K562 (cell line): ENCODE measurements around the gene TBC1D17. TPM values are rescaled to one million over a fixed set of nuclear protein-coding genes. Genes with fewer than 3 reads are reported as not detected.

Source experiments
- ATAC-seq: fragments of 200-7000 bp; cut with Tn5 transposase; 3 replicates; pipeline ENCODE4 v1.9.1; 2020; ENCODE audit warnings: moderate library complexity
- BruUV-seq: library from RNA; stranded (reverse); fragments of 400-500 nt; replicated peaks from 2 replicates; lab custom pipeline; 2021; lab: Mats Ljungman, UMichigan
- CTCF ChIA-PET: fragments of 300-600 bp; formaldehyde crosslinking; extraction: SDS; loops from one replicate; lab custom pipeline; 2021; ENCODE audit warnings: low intra/inter-chr PET ratio; lab: Yijun Ruan, JAX
- POLR2A ChIA-PET: fragments of 300-600, 350-650 bp; sonication (Branson Sonifier 250); formaldehyde crosslinking; extraction: SDS; loops from one replicate; lab custom pipeline; 2021; ENCODE audit warnings: antibody characterized with exemption, inconsistent platforms; lab: Yijun Ruan, JAX
- DNase-seq, 4 experiments: peaks; one replicate each; pipeline versions ENCODE4 v3.0.0 to v3.0.0-alpha.2; 2011 to 2018; ENCODE audit warnings: low spot score in 3 of 4, mixed read lengths in 3 of 4; ENCODE audit errors: extremely low read depth in 1 of 4
- FAIRE-seq: peaks from 2 replicates; lab custom pipeline; 2011; peaks lifted over from hg19 to GRCh38; lab: Jason Lieb, UNC
- H2AFZ ChIP-seq: 2 replicates; pipeline ENCODE4 v1.6.0; 2011; ENCODE audit warnings: low read depth, low read length, control low read depth, inconsistent platforms
- H3K27ac ChIP-seq: fragments of 200-600 bp; 3 replicates; pipeline ENCODE4 v1.8.0; 2011; ENCODE audit warnings: low read depth, mild to moderate bottlenecking, control low read depth, inconsistent platforms, low read length, moderate library complexity, mixed read lengths; ENCODE audit errors: extremely low read depth
- H3K27me3 ChIP-seq, 2 experiments: fragments of 300-600 bp in 1 of 2; 2 replicates in 1 of 2; 3 replicates in 1 of 2; pipeline versions ENCODE4 v1.6.0 to v1.8.0; 2011; ENCODE audit warnings: inconsistent platforms in 2 of 2, low read length in 2 of 2, mild to moderate bottlenecking in 1 of 2, mixed read lengths in 1 of 2, moderate library complexity in 1 of 2; ENCODE audit not compliant: control insufficient read depth in 2 of 2, insufficient read depth in 2 of 2
- H3K36me3 ChIP-seq: fragments of 300-600 bp; 3 replicates; pipeline ENCODE4 v1.8.0; 2011; ENCODE audit warnings: mild to moderate bottlenecking, low read length, inconsistent platforms; ENCODE audit not compliant: control insufficient read depth, insufficient read depth
- H3K4me1 ChIP-seq, 2 experiments: fragments of 200-600 bp in 1 of 2; replicated peaks in 1 of 2; 2 replicates in 1 of 2; 3 replicates in 1 of 2; pipeline versions ENCODE4 v1.5.1 to v1.8.0; 2011; ENCODE audit warnings: inconsistent platforms in 2 of 2, low read length in 2 of 2, mild to moderate bottlenecking in 1 of 2, mixed read lengths in 1 of 2, moderate library complexity in 1 of 2; ENCODE audit not compliant: control insufficient read depth in 2 of 2, insufficient read depth in 2 of 2
- H3K4me2 ChIP-seq: 2 replicates; pipeline ENCODE4 v1.6.1; 2011; ENCODE audit warnings: low read length, control low read depth, inconsistent platforms, mixed read lengths; ENCODE audit not compliant: insufficient read depth
- H3K4me3 ChIP-seq: fragments of 200-600 bp; sonication (generic), shearing (Covaris generic); 2 replicates; pipeline ENCODE4 v1.5.1; 2016; ENCODE audit warnings: control low read depth, inconsistent platforms
- H3K79me2 ChIP-seq: fragments of 200-600 bp; 3 replicates; pipeline ENCODE4 v1.8.0; 2011; ENCODE audit warnings: low read length, inconsistent platforms; ENCODE audit not compliant: control insufficient read depth, insufficient read depth
- H3K9ac ChIP-seq, 2 experiments: 2 replicates each; pipeline versions ENCODE4 v1.6.0 to v1.6.1; 2011; ENCODE audit warnings: low read depth in 2 of 2, low read length in 2 of 2, control low read depth in 1 of 2, inconsistent platforms in 1 of 2, mild to moderate bottlenecking in 1 of 2, mixed read lengths in 1 of 2; ENCODE audit not compliant: insufficient read depth in 1 of 2
- H3K9me1 ChIP-seq: one replicate; pipeline ENCODE4 v1.6.0; 2011; ENCODE audit warnings: inconsistent platforms, mild to moderate bottlenecking, low read length, moderate library complexity; ENCODE audit not compliant: control insufficient read depth, insufficient read depth
- H3K9me3 ChIP-seq: replicated peaks from 2 replicates; pipeline ENCODE4 v1.5.1; 2011; ENCODE audit warnings: low read depth, low read length, inconsistent platforms; ENCODE audit not compliant: control insufficient read depth, insufficient read depth
- H4K20me1 ChIP-seq: replicated peaks from 2 replicates; pipeline ENCODE4 v1.6.1; 2011; ENCODE audit warnings: low read length, inconsistent platforms, mixed read lengths; ENCODE audit not compliant: control insufficient read depth, insufficient read depth
- C11orf30 ChIP-seq: fragments of 450-650 bp; IDR thresholded peaks from 2 replicates; pipeline ENCODE4 v1.6.1; 2016; ENCODE audit warnings: low read depth, mild to moderate bottlenecking
- CHAMP1 ChIP-seq: fragments of 450-650 bp; IDR thresholded peaks from 2 replicates; pipeline ENCODE4 v1.6.1; 2016; ENCODE audit warnings: mild to moderate bottlenecking
- ELF1 ChIP-seq: fragments of 200-800 bp; sonication (Bioruptor generic); IDR thresholded peaks from 2 replicates; pipeline ENCODE4 v1.6.1; 2016; ENCODE audit warnings: missing genetic modification characterization, missing compliant biosample characterization
- FOXK2 ChIP-seq, 2 experiments: fragments of 450-650 bp; IDR thresholded peaks in 1 of 2; conservative IDR thresholded peaks in 1 of 2; 2 replicates each; pipeline ENCODE4 v1.6.1; 2016; ENCODE audit warnings: low read depth in 2 of 2, mild to moderate bottlenecking in 1 of 2
- JUND ChIP-seq, 2 experiments: IDR thresholded peaks; 2 replicates in 1 of 2; 3 replicates in 1 of 2; pipeline ENCODE4 v1.6.1; 2011; ENCODE audit warnings: borderline replicate concordance in 2 of 2, low read depth in 2 of 2, low read length in 2 of 2, improper control_type of control experiment in 1 of 2, missing biosample characterization in 1 of 2, missing genetic modification characterization in 1 of 2, missing genetic modification reagents in 1 of 2
- MAFF ChIP-seq: IDR thresholded peaks from 2 replicates; pipeline ENCODE4 v1.6.1; 2012; ENCODE audit warnings: low read length, improper control_type of control experiment
- TFAP4 ChIP-seq: sonication (generic); formaldehyde crosslinking; IDR thresholded peaks from 2 replicates; pipeline ENCODE4 v1.8.0; 2022; ENCODE audit warnings: missing genetic modification reagents, mild to moderate bottlenecking, moderate library complexity, borderline replicate concordance
- ZNF316 ChIP-seq: fragments of 450-650 bp; IDR thresholded peaks from 2 replicates; pipeline ENCODE4 v1.6.1; 2016
- ZNF395 ChIP-seq: fragments of 200-800 bp; sonication (Bioruptor generic); IDR thresholded peaks from 2 replicates; pipeline ENCODE4 v1.6.1; 2017; ENCODE audit warnings: missing genetic modification characterization, missing compliant biosample characterization
- ZNF592 ChIP-seq: fragments of 450-650 bp; IDR thresholded peaks from 2 replicates; pipeline ENCODE4 v1.6.1; 2017; ENCODE audit warnings: antibody characterized with exemption, mild to moderate bottlenecking
- WGBS: fragments of 100-300 bp; shearing (Covaris generic); methylation state at CpG from one replicate; pipeline ENCODE4 v1.1.6; 2016; ENCODE audit warnings: low coverage, mixed read lengths; ENCODE audit not compliant: insufficient coverage; ENCODE audit errors: missing lambda C conversion rate; 5-methylcytosine and 5-hydroxymethylcytosine counted together
- in situ Hi-C: fragments of 300-500 bp; cut with MboI; formaldehyde crosslinking; loops from 4 replicates; pipeline ENCODE4 v1.15.0; 2018; ENCODE audit warnings: inconsistent platforms, mixed read lengths
- intact Hi-C: fragments of 100-400 bp; cut with micrococcal nuclease; formaldehyde crosslinking; loops from 2 replicates; pipeline ENCODE4 v1.14.2; 2022
- polyA plus RNA-seq, 8 experiments: library from polyadenylated mRNA; depleted of rRNA in 4 of 8; stranded (reverse) in 5 of 8; unstranded in 3 of 8; fragments of >200 nt; fragmentation: Nextera tagmentation in 2 of 8; fragmentation: Illumina TruSeq in 1 of 8; extraction: Ambion mirVana in 2 of 8; extraction: Trizol in 1 of 8; gene quantifications; 2 replicates each; pipeline versions ENCODE4 v1.2.1 to v1.2.3, GENCODE V29; 2011 to 2014; ENCODE audit warnings: inconsistent platforms in 1 of 8, missing spikeins in 1 of 8
- total RNA-seq, 7 experiments: library from RNA; depleted of rRNA in 6 of 7; stranded (reverse); fragments of >200 nt in 6 of 7; fragmentation: Illumina TruSeq in 2 of 7; extraction: Trizol in 2 of 7; gene quantifications; 2 replicates each; pipeline versions ENCODE4 v1.2.1 to v1.2.3, GENCODE V29; 2011 to 2021; ENCODE audit warnings: low replicate concordance in 1 of 7

TBC1D17 gene
- total and polyA plus RNA-seq, 9 of the 15 experiments (the other 6 are each of a cell fraction or from before 2014, with no cell fraction given): 0.42 to 16.0 (median 3.8) TPM

- FAIRE-seq (peak; percentile 67), DNase-seq (peak in 1 of 4 experiments; percentile 59), ATAC-seq (no peak)
- Histone ChIP-seq H3K36me3 (peaks cover 16% of the 10 kb centered on the region), H2AFZ (no peak overlapping the region), H3K79me2 (peaks cover 45% of the 10 kb centered on the region), H3K27me3 (no peaks in the 10 kb centered on the region), H3K27ac (peak overlapping the region; percentile 100), H3K9me3 (0 out of 2 replicates have a peak, but pooled peaks cover 6% of the 10 kb centered on the region), H3K4me1 (peaks cover 39 to 50% of the 10 kb centered on the region in 2 experiments), H3K9ac (peak overlapping the region in 1 of 2 experiments; percentile 99; a peak in 1 of 4 replicates), H3K4me2 (peak overlapping the region; percentile 92; the same call in 1 of the 2 replicates), H3K4me3 (no peak overlapping the region), H3K9me1 (peaks cover 11% of the 10 kb centered on the region), H4K20me1 (peaks cover 11% of the 10 kb centered on the region)
- in situ Hi-C loops (no loop called here), intact Hi-C loops (no loop called here)
- WGBS: 59% methylated on average over 3 of the region's 3 CpGs
- no TSS peak for BruUV-seq
- CTCF ChIA-PET: interaction anchor here (0.6 kb wide), 1 partner anchor 165 kb away, joined by 3 read pairs; no protein-coding TSS in a partner anchor
- POLR2A ChIA-PET: interaction anchor here (1.1 to 2.0 kb wide), 4 partner anchors 10 to 173 kb away, joined by 4 to 8 read pairs (median 6); partner anchors contain the start of gene PRMT1
- peak; percentile 78 for TF ChIP-seq ZNF316
- no peak for TF ChIP-seq TFAP4 (CRISPR knock-in tag)
- TF ChIP-seq ZNF395 (CRISPR knock-in tag): peak; percentile 48; the same call in 1 of the 2 replicates
- TF ChIP-seq ELF1 (tag): peak; percentile 44; the same call in 1 of the 2 replicates
- peak; percentile 75 for TF ChIP-seq C11orf30
- 0 out of 2 replicates have a peak, but pooled peaks have one; percentile 23 for TF ChIP-seq ZNF592
- no peak for TF ChIP-seq CHAMP1
- 0 out of 2 replicates have a peak, but pooled peaks have one; percentile 42 for TF ChIP-seq JUND (IDR thresholded peaks at IDR 0.05; ENCODE audit: borderline replicate concordance, low read depth, low read length)
- TF ChIP-seq JUND (tag; IDR thresholded peaks at IDR 0.05; ENCODE audit: borderline replicate concordance, low read depth, low read length): no peak; the same call in 2 of the 3 replicates
- peak; percentile 65 for TF ChIP-seq MAFF
- peak in 1 of 2 experiments; percentile 73; a peak in 3 of 4 replicates for TF ChIP-seq FOXK2 (conservative IDR thresholded peaks at IDR 0.05 in 1 of 2, IDR thresholded peaks at IDR 0.05 in 1 of 2; ENCODE audit: low read depth in 2 of 2)
Observed at GRCh38 chr19:49848938-49849337, 28.6 kb upstream of the TBC1D17 start.
